Endodermal cell (in vitro differentiated cells): Measurements from ENCODE around the gene PIRT. TPM values are rescaled to one million over a fixed set of nuclear protein-coding genes. Genes with fewer than 3 reads are reported as not detected.

Experiments used
- DNase-seq: peaks from one replicate; pipeline ENCODE4 v3.0.0-alpha.2; 2017
- H3K27ac ChIP-seq: 2 replicates; pipeline ENCODE4 v1.5.1; 2013; ENCODE audit warnings: mild to moderate bottlenecking, low read depth, low read length, moderate library complexity
- H3K27me3 ChIP-seq: 2 replicates; pipeline ENCODE4 v1.6.1; 2013; ENCODE audit warnings: mild to moderate bottlenecking, low read length, moderate library complexity; ENCODE audit not compliant: insufficient read depth, control insufficient read depth, poor library complexity, severe bottlenecking
- H3K36me3 ChIP-seq: 2 replicates; pipeline ENCODE4 v1.7.0; 2013; ENCODE audit warnings: mild to moderate bottlenecking, low read length, moderate library complexity; ENCODE audit not compliant: control insufficient read depth, insufficient read depth
- H3K4me1 ChIP-seq: one replicate; pipeline ENCODE4 v1.7.0; 2013; ENCODE audit warnings: low read length; ENCODE audit not compliant: control insufficient read depth, insufficient read depth
- H3K4me3 ChIP-seq: 2 replicates; pipeline ENCODE4 v1.5.1; 2013; ENCODE audit warnings: mild to moderate bottlenecking, low read length, moderate library complexity
- H3K9ac ChIP-seq: 2 replicates; pipeline ENCODE4 v1.6.1; 2013; ENCODE audit warnings: mild to moderate bottlenecking, low read length, moderate library complexity; ENCODE audit not compliant: poor library complexity, severe bottlenecking; ENCODE audit errors: extremely low read depth
- H3K9me3 ChIP-seq: 2 replicates; pipeline ENCODE4 v1.6.1; 2013; ENCODE audit warnings: mild to moderate bottlenecking, low read length, moderate library complexity; ENCODE audit not compliant: control insufficient read depth
- H3K27ac Mint-ChIP-seq: 2 replicates; pipeline ENCODE4 v1.8.0; 2020; ENCODE audit warnings: mixed read lengths
- H3K27me3 Mint-ChIP-seq: 2 replicates; pipeline ENCODE4 v1.8.0; 2021; ENCODE audit warnings: mild to moderate bottlenecking, mixed read lengths; ENCODE audit not compliant: insufficient read depth
- H3K36me3 Mint-ChIP-seq: 2 replicates; pipeline ENCODE4 v1.8.0; 2020; ENCODE audit warnings: low read depth, mixed read lengths
- H3K4me1 Mint-ChIP-seq: 2 replicates; pipeline ENCODE4 v1.8.0; 2020; ENCODE audit warnings: mixed read lengths
- H3K4me3 Mint-ChIP-seq: 2 replicates; pipeline ENCODE4 v1.8.0; 2020; ENCODE audit warnings: mild to moderate bottlenecking, moderate library complexity, mixed read lengths
- H3K9me3 Mint-ChIP-seq: 2 replicates; pipeline ENCODE4 v1.8.0; 2020; ENCODE audit warnings: mild to moderate bottlenecking, mixed read lengths
- CTCF ChIP-seq: fragments of 200-600 bp; sonication (generic); conservative IDR thresholded peaks from 2 replicates; pipeline ENCODE4 v1.5.0; 2021; ENCODE audit warnings: antibody characterized with exemption, mild to moderate bottlenecking
- WGBS, 2 experiments: methylation state at CpG; one replicate each; pipeline versions ENCODE4 v1.1.5 to v1.1.7; 2013; ENCODE audit warnings: missing lambda C conversion rate in 2 of 2, mixed read lengths in 1 of 2; ENCODE audit not compliant: insufficient coverage in 1 of 2, insufficient read length in 1 of 2; 5-methylcytosine and 5-hydroxymethylcytosine counted together
- total RNA-seq, 2 donors: library from RNA; stranded (reverse); fragmentation: NEBNext Ultra II Directional in 1 of 2; extraction: Animal tissue kit (Norgen Biotek cat#: 25700) in 1 of 2; gene quantifications; 2 replicates in 1 of 2; 3 replicates in 1 of 2; pipeline ENCODE4 v1.2.1, GENCODE V29; 2021

PIRT gene
- total RNA-seq, 2 donors from 2014 or later: not detected

- no peak for TF ChIP-seq CTCF
- Mint-ChIP-seq H3K4me1 (peaks cover 6% of the 10 kb centered on the region), H3K36me3 (no peaks in the 10 kb centered on the region), H3K4me3 (no peak overlapping the region), H3K9me3 (no peaks in the 10 kb centered on the region), H3K27me3 (peaks cover 3% of the 10 kb centered on the region), H3K27ac (no peak overlapping the region)
- Histone ChIP-seq H3K27ac (no peak overlapping the region), H3K9me3 (no peaks in the 10 kb centered on the region), H3K27me3 (no peaks in the 10 kb centered on the region), H3K36me3 (no peaks in the 10 kb centered on the region), H3K9ac (no peak overlapping the region), H3K4me1 (no peaks in the 10 kb centered on the region), H3K4me3 (no peak overlapping the region)
- WGBS, 2 experiments: 95% methylated on average over 4 of the region's 4 CpGs; no CpG with 5 or more reads in 1 of the 2 experiments
- DNase-seq: no peak
These were observed 28.3 kb downstream of the PIRT start for GRCh38 chr17:10809605-10810004.

- no peaks in the 10 kb centered on the region for H3K9me3 Mint-ChIP-seq
- 76 to 84% methylated on average over 3 to 7 of the region's 7 CpGs for WGBS, 2 experiments
- DNase-seq: peak; percentile 74
- no peaks in the 10 kb centered on the region for H3K27me3 ChIP-seq
- H3K4me3 ChIP-seq: no peak overlapping the region
- H3K27ac ChIP-seq: no peak overlapping the region
- TF ChIP-seq CTCF: no peak
- no peaks in the 10 kb centered on the region for H3K4me1 ChIP-seq
- H3K27ac Mint-ChIP-seq: no peak overlapping the region
- H3K36me3 Mint-ChIP-seq: no peaks in the 10 kb centered on the region
- no peak overlapping the region for H3K9ac ChIP-seq
- no peaks in the 10 kb centered on the region for H3K9me3 ChIP-seq
- peaks cover 9% of the 10 kb centered on the region for H3K4me1 Mint-ChIP-seq
- H3K4me3 Mint-ChIP-seq: no peak overlapping the region
- H3K27me3 Mint-ChIP-seq: peaks cover 3% of the 10 kb centered on the region
- no peaks in the 10 kb centered on the region for H3K36me3 ChIP-seq
These were observed 30.2 kb downstream of the PIRT start for GRCh38 chr17:10807704-10808128.

- no peaks in the 10 kb centered on the region for H3K27me3 ChIP-seq
- no peak overlapping the region for H3K9ac ChIP-seq
- H3K36me3 ChIP-seq: no peaks in the 10 kb centered on the region
- H3K36me3 Mint-ChIP-seq: no peaks in the 10 kb centered on the region
- WGBS, 2 experiments: 80 to 97% methylated on average over 7 to 9 of the region's 9 CpGs
- DNase-seq: no peak
- no peak for TF ChIP-seq CTCF
- no peak overlapping the region for H3K4me3 Mint-ChIP-seq
- no peak overlapping the region for H3K27ac Mint-ChIP-seq
- no peaks in the 10 kb centered on the region for H3K9me3 Mint-ChIP-seq
- peaks cover 3% of the 10 kb centered on the region for H3K27me3 Mint-ChIP-seq
- H3K4me1 ChIP-seq: no peaks in the 10 kb centered on the region
- no peak overlapping the region for H3K27ac ChIP-seq
- no peak overlapping the region for H3K4me3 ChIP-seq
- no peaks in the 10 kb centered on the region for H3K9me3 ChIP-seq
- peaks cover 9% of the 10 kb centered on the region for H3K4me1 Mint-ChIP-seq
These were observed 31.2 kb downstream of the PIRT start for GRCh38 chr17:10806545-10807262.
